GM12875 (cell line): Measurements from ENCODE around the gene CIITA.
"Not testable (repeated sequence)": the region's sequence is repeated elsewhere in the genome, so short reads cannot be mapped to it uniquely, and the experiment has no call there.

Experiments
- H3K4me3 ChIP-seq: one replicate; pipeline ENCODE4 v1.5.1; 2011; ENCODE audit warnings: low read depth, low read length, control low read depth
- TF ChIP-seq, protein P1 (sequence below): IDR thresholded peaks from 2 replicates; pipeline ENCODE4 v1.5.1; 2011; ENCODE audit warnings: low read depth, mild to moderate bottlenecking, control low read depth, inconsistent platforms, low read length, moderate library complexity, borderline replicate concordance; ENCODE audit not compliant: insufficient read depth

The CIITA gene

DNA sequence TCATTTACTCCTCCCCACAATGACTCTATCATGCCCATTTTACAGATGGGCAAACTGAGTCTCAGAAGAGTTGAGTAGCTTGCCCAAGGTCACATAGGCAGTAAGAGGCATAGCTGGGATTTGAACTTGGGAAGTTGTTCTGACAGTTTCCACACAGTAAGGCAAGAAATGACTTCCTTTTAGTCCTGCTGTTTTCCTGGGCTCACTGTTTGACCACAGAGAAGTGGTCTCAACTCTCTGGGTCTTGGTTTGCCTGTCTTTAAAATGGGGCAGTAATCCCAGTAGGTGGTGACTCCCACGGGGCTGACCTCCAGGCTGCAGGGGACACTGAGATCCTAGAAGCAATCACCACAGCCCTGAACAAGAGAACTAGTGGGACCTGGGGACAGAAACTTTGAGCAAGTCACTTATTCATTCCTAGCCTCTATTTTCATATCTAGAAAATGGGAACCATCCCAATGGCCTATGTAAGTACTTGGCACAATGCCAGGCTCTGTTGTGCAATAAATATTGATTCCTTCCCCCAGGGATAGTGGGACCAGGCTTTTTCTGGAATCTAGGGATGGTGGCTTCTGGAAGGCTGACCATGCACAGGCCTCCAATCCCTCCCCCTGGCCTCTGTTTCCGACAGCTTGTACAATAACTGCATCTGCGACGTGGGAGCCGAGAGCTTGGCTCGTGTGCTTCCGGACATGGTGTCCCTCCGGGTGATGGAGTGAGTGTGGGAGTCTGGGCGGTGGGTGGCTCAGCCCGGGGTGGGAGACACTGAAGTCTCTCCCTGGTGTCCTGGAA is 44.7 kb downstream of the CIITA start:
- TF ChIP-seq, protein P1, sequence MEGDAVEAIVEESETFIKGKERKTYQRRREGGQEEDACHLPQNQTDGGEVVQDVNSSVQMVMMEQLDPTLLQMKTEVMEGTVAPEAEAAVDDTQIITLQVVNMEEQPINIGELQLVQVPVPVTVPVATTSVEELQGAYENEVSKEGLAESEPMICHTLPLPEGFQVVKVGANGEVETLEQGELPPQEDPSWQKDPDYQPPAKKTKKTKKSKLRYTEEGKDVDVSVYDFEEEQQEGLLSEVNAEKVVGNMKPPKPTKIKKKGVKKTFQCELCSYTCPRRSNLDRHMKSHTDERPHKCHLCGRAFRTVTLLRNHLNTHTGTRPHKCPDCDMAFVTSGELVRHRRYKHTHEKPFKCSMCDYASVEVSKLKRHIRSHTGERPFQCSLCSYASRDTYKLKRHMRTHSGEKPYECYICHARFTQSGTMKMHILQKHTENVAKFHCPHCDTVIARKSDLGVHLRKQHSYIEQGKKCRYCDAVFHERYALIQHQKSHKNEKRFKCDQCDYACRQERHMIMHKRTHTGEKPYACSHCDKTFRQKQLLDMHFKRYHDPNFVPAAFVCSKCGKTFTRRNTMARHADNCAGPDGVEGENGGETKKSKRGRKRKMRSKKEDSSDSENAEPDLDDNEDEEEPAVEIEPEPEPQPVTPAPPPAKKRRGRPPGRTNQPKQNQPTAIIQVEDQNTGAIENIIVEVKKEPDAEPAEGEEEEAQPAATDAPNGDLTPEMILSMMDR: no peak
- no peak overlapping the region for H3K4me3 ChIP-seq

DNA sequence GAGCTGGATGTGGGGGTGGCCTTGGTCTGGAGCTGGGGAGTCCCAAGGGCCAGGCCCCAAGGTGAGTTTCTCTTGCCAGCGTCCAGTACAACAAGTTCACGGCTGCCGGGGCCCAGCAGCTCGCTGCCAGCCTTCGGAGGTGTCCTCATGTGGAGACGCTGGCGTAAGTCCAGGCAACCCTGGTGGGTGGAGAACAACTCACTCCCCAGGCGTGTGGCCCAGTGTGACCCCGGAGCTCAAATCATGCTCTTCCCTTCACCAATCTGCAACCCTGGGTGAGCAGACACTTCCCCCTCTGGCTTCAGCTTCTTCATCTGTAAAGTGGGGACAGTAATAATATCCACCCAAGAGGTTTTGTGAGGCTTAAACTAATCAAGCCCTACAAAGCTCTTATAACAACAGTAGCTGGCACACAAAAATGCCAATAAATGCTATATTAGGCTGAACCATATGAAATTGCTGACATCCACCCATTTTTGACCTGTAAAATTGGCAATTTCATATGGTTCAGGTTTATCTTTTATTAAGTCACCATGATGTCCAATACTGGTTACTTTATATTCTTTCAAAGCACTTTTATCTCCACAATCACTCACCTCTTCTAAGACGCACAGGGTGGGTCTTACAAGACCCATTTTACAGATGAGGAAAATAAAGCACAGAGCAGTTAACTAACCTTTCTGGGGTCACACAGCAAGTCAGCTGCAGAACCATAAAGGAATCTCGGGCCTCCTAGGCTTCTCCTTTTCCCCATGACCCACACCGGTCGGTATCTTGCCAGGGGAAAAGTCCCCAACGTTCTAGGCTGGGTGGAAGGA is 45.5 kb downstream of the CIITA start:
- H3K4me3 ChIP-seq: no peak overlapping the region
- TF ChIP-seq, protein P1: no peak

DNA sequence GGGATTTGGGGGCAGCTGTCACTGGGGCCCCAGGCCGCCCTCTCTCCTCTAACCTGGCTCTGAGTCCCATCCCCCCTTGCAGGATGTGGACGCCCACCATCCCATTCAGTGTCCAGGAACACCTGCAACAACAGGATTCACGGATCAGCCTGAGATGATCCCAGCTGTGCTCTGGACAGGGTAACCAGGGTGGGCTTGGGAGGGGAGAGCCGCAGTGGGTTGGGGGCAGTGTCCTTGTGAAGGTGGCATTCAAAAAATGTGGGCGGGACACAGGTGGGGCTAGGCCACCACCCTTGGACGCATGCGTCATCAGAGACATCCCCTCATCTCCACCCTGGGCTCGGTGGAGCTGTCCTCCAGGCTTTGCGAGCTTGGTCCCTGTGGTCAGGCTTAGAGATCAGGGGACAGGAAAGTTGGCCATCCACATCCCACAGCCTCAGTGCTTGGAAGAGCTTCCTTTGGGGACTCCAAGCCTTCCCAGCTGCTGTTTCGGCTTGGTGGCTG is 46.2 kb downstream of the CIITA start:
- no peak overlapping the region for H3K4me3 ChIP-seq
- TF ChIP-seq, protein P1: no peak

DNA sequence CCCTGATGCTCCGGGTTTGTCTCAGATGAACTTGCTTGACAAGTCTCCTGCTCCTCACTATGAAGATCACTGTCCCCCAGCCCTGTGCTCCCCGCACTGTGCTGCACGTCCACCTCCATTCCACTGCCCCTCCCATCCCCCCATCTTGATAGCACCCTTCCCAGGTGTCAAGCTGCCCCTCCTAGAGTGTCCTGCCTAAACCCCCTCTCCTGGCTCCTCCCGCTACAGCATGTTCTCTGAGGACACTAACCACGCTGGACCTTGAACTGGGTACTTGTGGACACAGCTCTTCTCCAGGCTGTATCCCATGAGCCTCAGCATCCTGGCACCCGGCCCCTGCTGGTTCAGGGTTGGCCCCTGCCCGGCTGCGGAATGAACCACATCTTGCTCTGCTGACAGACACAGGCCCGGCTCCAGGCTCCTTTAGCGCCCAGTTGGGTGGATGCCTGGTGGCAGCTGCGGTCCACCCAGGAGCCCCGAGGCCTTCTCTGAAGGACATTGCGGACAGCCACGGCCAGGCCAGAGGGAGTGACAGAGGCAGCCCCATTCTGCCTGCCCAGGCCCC is 46.7 kb downstream of the CIITA start:
- TF ChIP-seq, protein P1: no peak
- no peak overlapping the region for H3K4me3 ChIP-seq

DNA sequence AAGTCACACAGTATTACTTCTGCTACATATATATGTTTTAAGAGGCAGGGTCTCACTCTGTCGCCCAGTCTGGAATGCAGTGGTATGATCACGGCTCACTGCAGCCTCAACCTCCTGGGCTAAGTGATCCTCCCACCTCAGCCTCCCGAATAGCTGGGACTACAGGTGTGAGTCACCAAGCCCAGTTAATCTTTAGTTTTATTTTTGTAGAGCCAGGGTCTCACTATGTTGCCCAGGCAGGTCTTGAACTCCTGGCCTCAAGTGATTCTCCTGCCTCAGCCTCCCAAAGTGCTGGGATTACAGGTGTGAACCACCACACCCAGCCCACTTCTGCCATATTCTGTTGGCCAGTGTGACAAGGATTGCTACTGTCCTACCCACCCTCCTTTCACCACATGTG is 48.3 kb downstream of the CIITA start:
- H3K4me3 ChIP-seq: not testable (repeated sequence)

DNA sequence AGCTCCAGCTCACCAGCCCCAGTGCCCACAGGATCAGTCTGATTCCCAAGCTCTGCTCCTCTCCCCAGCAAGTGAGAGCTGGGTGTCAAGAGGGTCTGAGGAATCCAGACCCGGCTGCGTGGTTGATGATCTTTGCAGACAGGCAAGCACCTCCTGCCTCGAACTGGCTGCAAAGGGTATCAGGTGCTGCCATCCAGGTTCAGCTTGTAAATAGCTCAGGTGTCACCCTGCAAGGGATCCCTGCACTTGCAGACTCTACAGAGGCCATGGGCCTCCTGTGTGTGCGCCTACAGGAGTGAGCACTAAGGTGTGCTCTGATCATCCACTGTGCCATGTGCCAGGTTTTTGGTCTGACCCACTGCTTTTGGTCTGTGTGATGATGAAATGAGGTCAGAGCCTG is 49.1 kb downstream of the CIITA start:
- H3K4me3 ChIP-seq: no peak overlapping the region
- TF ChIP-seq, protein P1: no peak

DNA sequence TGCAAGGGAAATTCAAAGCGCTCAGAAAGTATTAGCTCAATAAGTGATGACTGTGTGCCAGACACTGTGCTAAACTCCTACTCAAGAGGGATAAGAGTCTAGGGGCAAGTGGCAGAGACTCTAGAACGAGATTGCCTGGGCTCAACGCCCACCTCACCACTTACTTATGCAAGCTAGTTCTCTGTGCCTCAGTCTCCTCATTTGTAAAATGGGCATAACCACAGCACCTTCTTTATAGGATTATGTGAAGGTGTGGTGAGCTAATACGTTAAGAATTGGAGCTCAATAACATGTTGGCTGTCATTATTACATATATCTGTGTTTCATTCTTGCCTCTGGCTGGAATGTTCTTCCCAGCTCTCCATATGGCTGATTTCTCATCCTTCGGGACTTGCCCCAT is 49.9 kb downstream of the CIITA start:
- H3K4me3 ChIP-seq: no peak overlapping the region
- TF ChIP-seq, protein P1: no peak
